Measurements from ENCODE around the gene AFF2. TPM values are rescaled to one million over a fixed set of nuclear protein-coding genes. Genes with fewer than 3 reads are reported as not detected.

Gene AFF2
- total RNA-seq, 4 donors from 2014 or later, result 0.05 to 1.0 (median 0.23) TPM

DNA sequence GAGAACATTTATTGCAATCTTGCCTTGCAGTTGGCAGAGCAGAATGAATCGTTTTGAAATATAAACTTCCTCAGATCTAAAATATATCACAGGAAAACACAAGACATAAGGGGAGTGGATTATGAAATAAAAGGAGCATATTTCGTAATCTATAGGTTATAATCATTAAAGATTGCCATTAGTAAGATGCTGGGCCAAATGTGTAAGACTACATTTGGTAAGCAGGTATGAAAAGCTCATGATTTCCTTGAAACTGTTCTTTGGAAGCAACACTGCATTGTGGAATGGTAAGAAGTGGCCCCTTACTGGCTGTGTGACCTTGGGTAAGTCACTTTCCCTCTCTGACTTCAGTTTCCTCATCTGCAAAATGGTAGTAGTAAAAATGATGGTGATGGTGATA is 68.3 kb downstream of the AFF2 start:
- no peaks in the 10 kb centered on the region for H3K36me3 ChIP-seq
- intact Hi-C loops (cut with DNase I; ENCODE audit: low total_unique reads), result no loop called here
- no peak for TF ChIP-seq POLR2A (IDR thresholded peaks at IDR 0.05)
- no peak overlapping the region for H3K27ac ChIP-seq
- no peaks in the 10 kb centered on the region for H3K27me3 ChIP-seq
- in situ Hi-C loops (cut with MboI; ENCODE audit: low sequenced_read_pairs in 4 of 4), result no loop called here
- no peaks in the 10 kb centered on the region for H3K9me3 ChIP-seq
- H3K4me3 ChIP-seq, result no peak overlapping the region
- ATAC-seq (no peak), DNase-seq (no peak)
- H3K4me1 ChIP-seq, result no peaks in the 10 kb centered on the region

DNA sequence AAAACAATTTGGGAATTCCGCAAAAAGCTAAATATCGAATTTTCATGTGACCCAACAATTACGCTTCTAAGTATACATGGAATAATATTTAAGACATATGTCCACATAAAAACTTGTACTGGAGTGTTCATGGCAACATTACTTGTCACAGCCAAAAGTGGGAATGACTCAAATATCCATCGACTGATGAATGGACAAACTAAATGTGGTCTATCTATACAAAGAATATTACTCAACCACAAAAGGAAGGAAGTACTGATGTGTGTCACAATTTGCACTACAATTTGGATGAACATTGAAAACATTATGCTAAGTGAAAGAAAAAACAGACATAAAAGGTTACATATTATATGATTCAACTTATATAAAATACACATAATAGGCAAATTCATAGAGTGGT is 71.9 kb downstream of the AFF2 start:
- Histone ChIP-seq H3K4me1 (no peaks in the 10 kb centered on the region), H3K27me3 (no peaks in the 10 kb centered on the region), H3K36me3 (no peaks in the 10 kb centered on the region), H3K9me3 (no peaks in the 10 kb centered on the region), H3K27ac (no peak overlapping the region), H3K4me3 (no peak overlapping the region)
- in situ Hi-C loops (cut with MboI; ENCODE audit: low sequenced_read_pairs in 4 of 4) (no loop called here), intact Hi-C loops (cut with DNase I; ENCODE audit: low total_unique reads) (no loop called here)
- ATAC-seq (no peak), DNase-seq (no peak)
- TF ChIP-seq, protein P1, sequence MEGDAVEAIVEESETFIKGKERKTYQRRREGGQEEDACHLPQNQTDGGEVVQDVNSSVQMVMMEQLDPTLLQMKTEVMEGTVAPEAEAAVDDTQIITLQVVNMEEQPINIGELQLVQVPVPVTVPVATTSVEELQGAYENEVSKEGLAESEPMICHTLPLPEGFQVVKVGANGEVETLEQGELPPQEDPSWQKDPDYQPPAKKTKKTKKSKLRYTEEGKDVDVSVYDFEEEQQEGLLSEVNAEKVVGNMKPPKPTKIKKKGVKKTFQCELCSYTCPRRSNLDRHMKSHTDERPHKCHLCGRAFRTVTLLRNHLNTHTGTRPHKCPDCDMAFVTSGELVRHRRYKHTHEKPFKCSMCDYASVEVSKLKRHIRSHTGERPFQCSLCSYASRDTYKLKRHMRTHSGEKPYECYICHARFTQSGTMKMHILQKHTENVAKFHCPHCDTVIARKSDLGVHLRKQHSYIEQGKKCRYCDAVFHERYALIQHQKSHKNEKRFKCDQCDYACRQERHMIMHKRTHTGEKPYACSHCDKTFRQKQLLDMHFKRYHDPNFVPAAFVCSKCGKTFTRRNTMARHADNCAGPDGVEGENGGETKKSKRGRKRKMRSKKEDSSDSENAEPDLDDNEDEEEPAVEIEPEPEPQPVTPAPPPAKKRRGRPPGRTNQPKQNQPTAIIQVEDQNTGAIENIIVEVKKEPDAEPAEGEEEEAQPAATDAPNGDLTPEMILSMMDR (IDR thresholded peaks at IDR 0.05 in 4 of 5, conservative IDR thresholded peaks at IDR 0.05 in 1 of 5), result no peak
- no peak for TF ChIP-seq POLR2A (IDR thresholded peaks at IDR 0.05)

DNA sequence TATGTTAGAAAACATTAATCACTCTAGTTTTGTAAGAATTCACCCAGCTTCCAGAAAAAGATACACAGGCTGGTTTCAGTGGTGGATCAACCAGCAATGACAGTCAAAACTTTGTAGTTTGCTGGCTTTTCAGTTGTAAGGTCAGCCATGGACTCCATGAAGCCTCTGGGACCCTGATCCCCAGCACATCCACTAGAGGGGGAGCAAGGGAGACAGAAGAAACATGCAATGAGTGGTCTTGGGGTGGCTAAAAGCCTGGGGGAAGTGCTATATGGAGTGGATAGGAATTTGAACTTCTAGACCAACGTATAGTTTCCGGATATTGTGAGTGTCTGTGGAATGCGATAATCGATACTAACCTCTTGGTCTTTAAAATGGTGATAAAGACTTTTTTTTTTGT is 72.7 kb downstream of the AFF2 start:
- H3K27ac ChIP-seq, result no peak overlapping the region
- TF ChIP-seq, protein P1 (IDR thresholded peaks at IDR 0.05 in 4 of 5, conservative IDR thresholded peaks at IDR 0.05 in 1 of 5), result no peak
- TF ChIP-seq POLR2A (IDR thresholded peaks at IDR 0.05), result no peak
- no peaks in the 10 kb centered on the region for H3K9me3 ChIP-seq
- intact Hi-C loops (cut with DNase I; ENCODE audit: low total_unique reads) (no loop called here), in situ Hi-C loops (cut with MboI; ENCODE audit: low sequenced_read_pairs in 4 of 4) (no loop called here)
- ATAC-seq (no peak), DNase-seq (no peak)
- no peaks in the 10 kb centered on the region for H3K36me3 ChIP-seq
- no peak overlapping the region for H3K4me3 ChIP-seq
- H3K27me3 ChIP-seq, result no peaks in the 10 kb centered on the region
- no peaks in the 10 kb centered on the region for H3K4me1 ChIP-seq

DNA sequence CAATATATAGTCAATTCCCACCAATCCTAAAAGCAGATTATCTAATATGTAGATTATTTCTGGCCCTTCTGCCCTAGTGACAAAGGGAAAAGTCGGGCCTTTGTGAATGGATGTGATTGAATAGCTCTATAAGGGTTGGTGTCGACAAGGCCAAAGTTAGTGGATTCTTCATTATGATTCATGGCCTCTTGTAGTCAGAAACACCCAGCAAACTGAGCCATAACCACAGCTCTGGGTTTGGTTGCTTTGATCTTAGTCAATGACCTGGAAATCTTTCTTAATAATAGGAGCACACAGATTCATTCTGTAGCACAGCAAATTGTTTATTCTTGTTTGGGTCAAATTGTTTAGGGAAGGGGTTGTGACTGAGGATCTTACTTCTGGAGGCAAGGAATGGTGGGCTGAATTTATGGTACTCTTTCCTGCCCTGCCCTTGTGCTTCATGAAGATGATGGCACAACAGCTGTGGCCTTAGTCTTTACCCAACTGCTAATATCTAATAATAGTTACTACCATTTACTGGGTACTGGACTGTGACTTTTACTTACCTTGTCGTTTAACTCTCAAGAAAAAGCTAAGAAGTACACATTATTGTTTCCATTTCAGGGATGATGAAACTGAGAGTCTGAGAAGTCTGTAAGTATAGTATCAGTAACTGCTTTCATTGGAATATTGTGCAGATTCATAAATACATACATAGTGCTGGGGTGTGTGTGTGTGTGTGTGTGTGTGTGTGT is 74.0 kb downstream of the AFF2 start:
- no peak for DNase-seq
- Histone ChIP-seq H3K4me3 (no peak overlapping the region), H3K27ac (no peak overlapping the region), H3K9me3 (no peaks in the 10 kb centered on the region), H3K36me3 (no peaks in the 10 kb centered on the region), H3K27me3 (no peaks in the 10 kb centered on the region), H3K4me1 (no peaks in the 10 kb centered on the region)
- intact Hi-C loops (cut with DNase I; ENCODE audit: low total_unique reads), result no loop called here
- in situ Hi-C loops (cut with MboI; ENCODE audit: low sequenced_read_pairs in 4 of 4), result no loop called here
- TF ChIP-seq, protein P1 (IDR thresholded peaks at IDR 0.05 in 4 of 5, conservative IDR thresholded peaks at IDR 0.05 in 1 of 5), result no peak
- no peak for TF ChIP-seq POLR2A (IDR thresholded peaks at IDR 0.05)
- ATAC-seq, result no peak

DNA sequence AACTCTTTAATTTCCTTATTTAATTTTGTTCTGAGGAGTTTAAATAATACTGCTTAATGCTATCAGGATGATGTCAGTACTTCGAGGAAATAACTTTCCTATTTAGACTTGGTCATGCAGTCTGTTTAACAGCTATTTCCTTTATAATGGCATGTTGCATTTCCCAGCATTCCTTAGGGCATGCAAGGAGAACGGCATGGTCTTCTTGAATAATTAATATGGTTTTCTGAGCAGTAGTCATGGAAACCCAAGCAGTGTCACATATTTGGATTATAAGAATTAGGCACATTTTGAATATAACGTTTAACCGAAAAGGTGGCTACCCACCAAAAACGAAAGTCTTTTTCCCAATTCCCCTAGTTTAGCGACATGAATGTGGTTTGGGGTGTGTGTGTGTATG is 76.0 kb downstream of the AFF2 start:
- in situ Hi-C loops (cut with MboI; ENCODE audit: low sequenced_read_pairs in 4 of 4), result no loop called here
- no peak overlapping the region for H3K27ac ChIP-seq
- TF ChIP-seq POLR2A (IDR thresholded peaks at IDR 0.05), result no peak
- TF ChIP-seq, protein P1 (IDR thresholded peaks at IDR 0.05 in 4 of 5, conservative IDR thresholded peaks at IDR 0.05 in 1 of 5), result no peak
- no peak overlapping the region for H3K4me3 ChIP-seq
- H3K9me3 ChIP-seq, result no peaks in the 10 kb centered on the region
- intact Hi-C loops (cut with DNase I; ENCODE audit: low total_unique reads), result no loop called here
- no peaks in the 10 kb centered on the region for H3K27me3 ChIP-seq
- ATAC-seq (no peak), DNase-seq (no peak)
- no peaks in the 10 kb centered on the region for H3K4me1 ChIP-seq
- H3K36me3 ChIP-seq, result no peaks in the 10 kb centered on the region
